Nephron (organoid): ENCODE results near the gene FNDC8.
"Not testable (repeated sequence)": the region's sequence is repeated elsewhere in the genome, so short reads cannot be mapped to it uniquely, and the experiment has no call there.

Experiments
- H3K27ac Mint-ChIP-seq, 3 experiments: 2 replicates each; pipeline ENCODE4 v1.8.0; 2020; ENCODE audit warnings: mixed read lengths in 3 of 3, mild to moderate bottlenecking in 2 of 3, moderate library complexity in 1 of 3
- H3K27me3 Mint-ChIP-seq: 2 replicates; pipeline ENCODE4 v1.8.0; 2021; ENCODE audit warnings: low read depth, mild to moderate bottlenecking, moderate library complexity, mixed read lengths
- H3K36me3 Mint-ChIP-seq: 2 replicates; pipeline ENCODE4 v1.8.0; 2020; ENCODE audit warnings: low read depth, mixed read lengths
- H3K4me1 Mint-ChIP-seq: 2 replicates; pipeline ENCODE4 v1.8.0; 2020; ENCODE audit warnings: mixed read lengths
- H3K4me3 Mint-ChIP-seq, 3 experiments: 2 replicates each; pipeline ENCODE4 v1.8.0; 2020; ENCODE audit warnings: mild to moderate bottlenecking in 3 of 3, mixed read lengths in 3 of 3, moderate library complexity in 2 of 3
- H3K9me3 Mint-ChIP-seq: 2 replicates; pipeline ENCODE4 v1.8.0; 2020; ENCODE audit warnings: mixed read lengths
- TF ChIP-seq, protein P1 (sequence below), 3 experiments: fragments of 200-600 bp; sonication (generic); IDR thresholded peaks; one replicate each; pipeline ENCODE4 v1.5.0; 2021; ENCODE audit warnings: antibody characterized with exemption in 3 of 3; ENCODE audit not compliant: unreplicated experiment in 3 of 3

Gene FNDC8

DNA sequence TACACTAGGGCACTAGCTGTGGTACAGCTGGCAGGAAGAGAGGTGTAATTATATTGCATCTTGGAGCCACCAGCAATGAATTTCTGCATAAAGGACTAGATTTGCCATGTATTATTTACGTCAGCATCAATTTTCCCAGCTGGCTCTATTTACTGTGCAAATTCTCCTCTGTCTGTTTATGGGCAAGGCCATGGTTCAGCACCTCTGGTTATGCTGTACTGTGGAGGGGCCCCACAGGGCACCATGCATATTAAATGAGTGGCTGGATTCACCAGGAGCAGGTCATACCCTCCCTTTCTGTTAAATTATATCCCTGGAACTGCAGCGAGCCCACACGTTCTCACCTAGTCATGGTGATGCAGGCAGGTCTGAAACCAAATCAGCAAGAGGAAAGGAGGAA is 21.5 kb upstream of the FNDC8 start:
- H3K4me1 Mint-ChIP-seq = no peaks in the 10 kb centered on the region

GRCh38 chr17:35101036-35101435 is 20.4 kb upstream of the FNDC8 start:
- Mint-ChIP-seq H3K27me3 (no peaks in the 10 kb centered on the region), H3K36me3 (peaks cover 33% of the 10 kb centered on the region), H3K4me3 (no peak overlapping the region), H3K9me3 (no peaks in the 10 kb centered on the region), H3K27ac (no peak overlapping the region), H3K4me1 (no peaks in the 10 kb centered on the region)
- TF ChIP-seq, protein P1, sequence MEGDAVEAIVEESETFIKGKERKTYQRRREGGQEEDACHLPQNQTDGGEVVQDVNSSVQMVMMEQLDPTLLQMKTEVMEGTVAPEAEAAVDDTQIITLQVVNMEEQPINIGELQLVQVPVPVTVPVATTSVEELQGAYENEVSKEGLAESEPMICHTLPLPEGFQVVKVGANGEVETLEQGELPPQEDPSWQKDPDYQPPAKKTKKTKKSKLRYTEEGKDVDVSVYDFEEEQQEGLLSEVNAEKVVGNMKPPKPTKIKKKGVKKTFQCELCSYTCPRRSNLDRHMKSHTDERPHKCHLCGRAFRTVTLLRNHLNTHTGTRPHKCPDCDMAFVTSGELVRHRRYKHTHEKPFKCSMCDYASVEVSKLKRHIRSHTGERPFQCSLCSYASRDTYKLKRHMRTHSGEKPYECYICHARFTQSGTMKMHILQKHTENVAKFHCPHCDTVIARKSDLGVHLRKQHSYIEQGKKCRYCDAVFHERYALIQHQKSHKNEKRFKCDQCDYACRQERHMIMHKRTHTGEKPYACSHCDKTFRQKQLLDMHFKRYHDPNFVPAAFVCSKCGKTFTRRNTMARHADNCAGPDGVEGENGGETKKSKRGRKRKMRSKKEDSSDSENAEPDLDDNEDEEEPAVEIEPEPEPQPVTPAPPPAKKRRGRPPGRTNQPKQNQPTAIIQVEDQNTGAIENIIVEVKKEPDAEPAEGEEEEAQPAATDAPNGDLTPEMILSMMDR (IDR thresholded peaks at IDR 0.05; ENCODE audit: unreplicated experiment in 3 of 3) = no peak

More for the DNA sequence above, 21.5 kb upstream of the FNDC8 start:
- Mint-ChIP-seq H3K27ac (peak overlapping the region in 1 of 3 experiments; percentile 94), H3K27me3 (no peaks in the 10 kb centered on the region), H3K36me3 (peaks cover 22% of the 10 kb centered on the region), H3K4me3 (no peak overlapping the region), H3K9me3 (no peaks in the 10 kb centered on the region)
- TF ChIP-seq, protein P1 (IDR thresholded peaks at IDR 0.05; ENCODE audit: unreplicated experiment in 3 of 3) = no peak

DNA sequence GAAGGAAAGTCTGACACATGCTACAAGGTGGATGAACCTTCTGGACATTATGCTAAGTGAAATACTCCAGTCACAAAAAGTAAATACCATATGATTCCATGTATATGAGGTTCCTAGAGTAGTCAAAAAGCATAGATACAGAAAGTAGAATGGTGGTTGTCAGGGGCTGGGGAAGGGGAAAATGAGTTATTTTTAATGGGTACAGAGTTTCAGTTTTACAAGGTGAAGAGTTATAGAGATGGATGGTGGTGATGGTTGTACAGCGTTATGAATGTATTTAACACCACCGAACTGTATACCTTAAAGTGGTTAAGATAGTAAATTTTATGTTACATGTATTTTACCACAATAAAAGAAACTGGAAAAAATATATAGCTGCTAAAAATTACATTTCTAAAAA is 19.7 kb upstream of the FNDC8 start:
- TF ChIP-seq, protein P1 (IDR thresholded peaks at IDR 0.05; ENCODE audit: unreplicated experiment in 3 of 3) = no peak
- no peak overlapping the region for H3K27ac Mint-ChIP-seq
- H3K36me3 Mint-ChIP-seq = peaks cover 40% of the 10 kb centered on the region
- H3K4me1 Mint-ChIP-seq = no peaks in the 10 kb centered on the region
- no peak overlapping the region for H3K4me3 Mint-ChIP-seq
- no peaks in the 10 kb centered on the region for H3K27me3 Mint-ChIP-seq
- H3K9me3 Mint-ChIP-seq = no peaks in the 10 kb centered on the region

GRCh38 chr17:35103271-35103670 is 18.1 kb upstream of the FNDC8 start:
- no peak overlapping the region for H3K4me3 Mint-ChIP-seq
- no peaks in the 10 kb centered on the region for H3K4me1 Mint-ChIP-seq
- no peak overlapping the region for H3K27ac Mint-ChIP-seq
- peaks cover 44% of the 10 kb centered on the region for H3K36me3 Mint-ChIP-seq
- H3K27me3 Mint-ChIP-seq = no peaks in the 10 kb centered on the region
- H3K9me3 Mint-ChIP-seq = no peaks in the 10 kb centered on the region
- TF ChIP-seq, protein P1 (IDR thresholded peaks at IDR 0.05; ENCODE audit: unreplicated experiment in 3 of 3) = no peak

DNA sequence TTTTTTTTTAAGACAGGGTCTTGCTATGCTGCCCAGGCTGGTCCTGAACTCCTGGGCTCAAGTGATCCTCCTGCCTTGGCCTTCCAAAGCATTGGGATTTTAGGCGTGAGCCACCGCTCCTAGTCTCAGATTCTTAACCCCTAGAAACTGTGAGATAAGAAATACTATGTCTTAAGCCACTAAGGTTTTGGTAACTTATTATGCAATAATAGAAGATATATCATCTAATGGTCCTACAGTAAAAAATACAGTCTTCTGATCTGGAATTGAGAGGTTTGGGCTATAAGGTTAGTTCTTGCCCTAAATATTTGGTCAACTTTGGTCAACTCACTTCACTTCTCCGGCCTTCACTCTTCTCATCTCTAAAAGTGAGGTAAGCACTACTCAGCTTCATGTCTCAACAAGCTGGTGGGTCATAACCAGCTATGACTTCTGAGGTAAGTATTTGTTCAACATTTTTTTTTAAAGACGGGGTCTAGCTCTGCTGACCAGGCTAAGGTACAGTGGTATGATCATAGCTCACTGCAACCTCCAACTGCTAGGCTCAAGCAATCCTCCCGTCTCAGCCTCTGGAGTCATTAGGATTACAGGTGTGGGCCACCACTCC is 16.5 kb upstream of the FNDC8 start:
- Mint-ChIP-seq H3K36me3 (peaks cover 43% of the 10 kb centered on the region), H3K4me3 (no peak overlapping the region), H3K27ac (no peak overlapping the region), H3K27me3 (no peaks in the 10 kb centered on the region), H3K9me3 (no peaks in the 10 kb centered on the region), H3K4me1 (no peaks in the 10 kb centered on the region)
- TF ChIP-seq, protein P1 (IDR thresholded peaks at IDR 0.05; ENCODE audit: unreplicated experiment in 3 of 3) = no peak

- H3K4me3 Mint-ChIP-seq, H3K4me1 Mint-ChIP-seq, H3K27ac Mint-ChIP-seq, H3K27me3 Mint-ChIP-seq, H3K9me3 Mint-ChIP-seq: not testable (repeated sequence)
- peaks cover 17% of the 10 kb centered on the region for H3K36me3 Mint-ChIP-seq
Observed at GRCh38 chr17:35110791-35111190, 10.6 kb upstream of the FNDC8 start.
